ENCODE measurements around the gene RADIL.

Gene RADIL

DNA sequence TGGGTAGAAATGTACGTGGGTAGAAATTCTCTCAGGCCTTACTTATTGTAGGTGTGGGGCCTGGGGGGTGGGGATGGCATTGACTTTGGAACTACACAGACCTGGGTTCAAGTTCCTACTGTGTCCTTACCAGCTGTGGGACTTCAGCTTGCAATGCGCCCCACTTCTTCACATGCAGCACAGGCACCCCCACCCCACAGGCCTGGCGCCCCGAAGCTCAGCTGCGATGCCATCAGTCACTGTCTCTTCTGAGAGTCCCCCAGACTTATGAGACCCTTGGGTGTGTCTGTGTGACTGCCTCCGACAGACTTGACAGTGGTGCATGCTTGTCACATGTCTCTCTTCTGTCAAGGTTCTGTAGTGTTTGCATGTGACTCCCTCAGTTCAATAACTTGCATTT lies 111.2 kb downstream of the RADIL start:
- no peak for DNase-seq

DNA sequence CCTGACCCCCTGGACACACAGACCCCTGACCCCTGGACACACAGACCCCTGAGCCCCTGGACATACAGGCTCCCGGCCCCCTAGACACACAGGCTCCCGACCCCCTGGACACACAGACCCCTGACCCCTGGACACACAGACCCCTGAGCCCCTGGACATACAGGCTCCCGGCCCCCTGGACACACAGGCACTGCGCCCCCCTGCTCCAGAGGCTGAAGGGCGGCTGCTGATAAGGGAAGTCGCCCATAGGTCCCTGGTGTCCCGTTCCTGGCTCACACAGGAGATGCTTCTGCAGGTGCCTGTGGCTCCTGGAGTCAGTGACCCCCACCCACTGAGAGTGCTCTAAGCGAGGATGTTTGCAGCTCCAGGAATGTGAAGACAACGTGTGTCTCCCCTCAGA lies 111.8 kb downstream of the RADIL start:
- DNase-seq: no peak

DNA sequence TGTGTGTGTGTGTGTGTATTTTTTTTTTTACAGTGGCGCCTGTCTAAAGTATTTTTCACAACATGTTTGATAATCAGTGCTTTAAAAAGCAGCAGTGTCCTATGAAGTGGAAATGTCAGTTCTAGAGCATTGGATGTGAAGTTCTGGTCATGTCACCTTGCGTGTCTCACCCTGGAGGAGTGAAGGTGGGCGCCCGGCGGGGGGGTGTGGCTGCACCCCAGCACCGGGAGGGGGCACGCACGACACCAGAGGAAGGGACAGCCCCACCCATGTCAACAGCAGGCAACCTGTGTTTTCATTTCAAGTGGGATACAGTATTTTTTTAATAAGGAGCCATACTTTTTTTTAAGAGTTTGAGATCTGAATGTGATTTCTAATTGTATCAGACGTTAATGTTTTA lies 112.6 kb downstream of the RADIL start:
- no peak for DNase-seq

DNA sequence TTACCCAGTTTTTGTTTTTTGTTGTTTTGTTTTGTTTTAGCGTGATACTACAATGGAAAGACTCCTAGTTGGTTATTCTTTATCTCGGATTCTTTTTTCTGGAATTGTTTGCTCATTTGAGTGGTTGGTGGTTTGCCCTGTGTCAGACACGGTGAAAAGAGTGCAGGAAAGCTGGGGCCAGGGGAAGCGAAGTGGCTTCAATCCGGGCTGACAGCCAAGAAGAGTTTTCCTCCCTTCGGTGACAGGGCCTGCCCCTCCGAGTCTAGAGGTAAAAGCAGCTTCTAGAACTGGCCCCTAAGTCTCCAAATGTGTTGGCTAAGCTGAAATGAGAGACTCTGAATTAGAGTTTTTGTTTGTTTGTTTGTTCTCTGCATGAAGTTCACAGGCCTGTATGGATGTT lies 113.8 kb downstream of the RADIL start:
- DNase-seq: no peak

DNA sequence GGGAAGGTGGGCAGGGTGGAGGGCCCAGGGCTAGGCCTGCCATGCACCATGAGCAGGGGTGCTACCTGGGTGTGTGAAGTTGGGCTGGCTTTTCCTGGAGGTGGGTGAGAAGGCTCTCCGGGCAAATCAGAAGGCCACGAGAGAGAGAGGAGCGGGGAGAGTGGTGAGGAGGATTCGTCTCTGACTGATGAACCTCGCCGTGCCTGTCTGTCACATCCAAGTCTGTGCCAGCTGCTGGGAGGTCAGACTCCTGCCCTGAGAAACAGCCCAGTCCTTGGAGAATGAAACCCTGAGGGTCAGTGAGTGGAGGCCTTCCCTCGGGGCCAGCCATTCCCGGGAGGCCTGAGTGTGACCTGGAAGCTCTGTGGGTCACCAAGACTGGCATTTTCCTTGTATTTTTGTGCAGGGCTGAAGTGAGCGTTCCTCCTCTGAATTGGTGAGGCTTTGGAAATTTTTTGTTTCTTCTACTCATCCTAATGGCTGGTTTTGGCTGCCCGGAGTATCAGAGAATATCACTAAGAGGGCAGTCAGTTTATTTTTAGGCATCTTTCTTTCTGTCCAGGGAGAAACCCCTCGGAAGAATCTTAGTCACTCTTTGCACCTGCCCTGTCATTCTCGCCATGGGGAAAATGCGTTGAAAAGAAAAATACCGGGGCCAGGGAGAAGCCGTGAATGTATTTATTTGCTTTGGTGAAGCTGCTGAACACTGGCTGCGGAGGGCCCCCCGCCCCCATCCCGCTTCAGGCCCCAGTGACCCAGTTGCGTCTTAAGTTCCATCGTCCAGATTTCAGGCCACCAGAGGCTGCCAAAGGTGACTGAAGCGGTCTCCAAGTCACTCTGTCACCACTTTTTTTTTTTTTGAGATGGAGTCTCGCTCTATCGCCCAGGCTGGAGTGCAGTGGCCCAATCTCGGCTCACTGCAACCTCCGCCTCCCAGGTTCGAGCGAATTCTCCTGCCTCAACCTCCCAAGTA lies 114.6 kb downstream of the RADIL start:
- DNase-seq: no peak

DNA sequence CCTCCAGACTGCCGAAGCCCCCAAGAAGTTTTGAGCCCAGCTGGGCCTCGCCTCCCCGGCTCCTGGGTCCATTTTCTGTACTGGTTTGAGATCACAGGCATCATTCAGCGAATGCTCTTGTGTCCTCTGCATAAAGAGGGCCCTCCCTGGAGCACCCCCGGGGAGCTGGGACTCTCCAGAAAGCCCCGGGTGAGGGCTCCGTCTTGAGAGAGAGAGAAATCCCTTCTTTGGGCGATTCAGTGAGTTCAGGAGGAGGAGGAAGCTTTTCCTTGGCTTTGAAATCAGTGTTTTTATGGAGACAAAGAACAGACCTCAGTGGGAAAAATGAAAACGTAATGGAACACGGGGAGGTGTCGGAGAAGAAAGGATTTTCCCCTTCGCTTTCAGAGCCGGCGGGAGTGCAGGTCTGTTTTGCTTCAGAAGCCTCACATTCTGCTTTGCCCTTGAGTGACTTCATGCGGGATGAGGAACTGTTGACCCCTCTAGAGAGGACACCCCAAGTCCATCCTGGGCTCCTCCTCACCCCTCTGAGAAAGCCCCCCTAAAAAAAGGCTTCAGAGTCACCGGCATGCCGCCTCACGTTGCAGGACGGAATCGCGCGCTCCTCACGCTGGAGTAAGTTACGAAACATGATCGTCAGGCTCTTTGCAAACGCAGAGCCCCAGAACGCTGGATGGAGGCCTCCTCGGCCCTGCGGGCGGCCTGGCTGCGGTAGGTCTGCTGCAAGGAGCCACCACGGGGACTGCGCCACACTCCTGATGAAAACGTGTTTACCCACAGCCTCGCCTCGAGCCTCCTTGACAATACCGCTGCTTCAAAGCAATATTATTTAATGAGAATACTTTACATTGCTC lies 116.6 kb downstream of the RADIL start:
- DNase-seq: no peak

DNA sequence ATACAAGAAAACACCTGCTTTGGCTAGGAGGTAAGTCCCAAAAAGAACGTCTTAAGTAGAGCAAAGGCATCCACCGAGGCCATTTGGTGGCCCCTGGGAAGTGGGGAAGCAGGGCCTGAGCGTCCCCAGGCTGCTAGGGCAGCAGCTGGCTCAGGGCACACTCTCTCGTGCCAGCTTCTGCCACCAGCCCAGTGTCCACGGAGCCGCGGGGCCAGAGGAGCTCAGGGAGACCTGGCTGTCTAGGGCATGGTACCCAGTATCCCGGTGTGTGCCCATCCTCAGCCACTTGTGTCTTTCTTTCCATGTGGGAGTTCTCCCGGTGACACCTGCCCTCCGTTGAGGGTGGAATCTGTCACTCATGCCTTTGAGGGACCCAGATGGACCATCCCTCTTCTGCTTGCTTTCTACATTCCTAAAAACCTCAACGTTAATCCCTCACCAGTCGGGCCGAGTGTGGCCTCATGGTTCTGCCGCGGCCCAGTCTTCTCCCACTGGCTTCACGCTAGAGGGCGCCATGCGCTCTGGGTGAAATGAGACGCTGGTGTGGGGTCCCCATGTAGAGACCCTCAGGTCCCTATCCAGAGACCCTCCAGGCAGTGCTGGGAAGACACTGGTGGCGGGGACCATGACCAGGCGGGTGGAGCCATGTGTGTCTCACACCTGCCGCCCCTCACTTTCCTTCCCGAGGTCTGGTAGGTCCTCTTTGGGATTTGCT lies 117.6 kb downstream of the RADIL start:
- DNase-seq: no peak

DNA sequence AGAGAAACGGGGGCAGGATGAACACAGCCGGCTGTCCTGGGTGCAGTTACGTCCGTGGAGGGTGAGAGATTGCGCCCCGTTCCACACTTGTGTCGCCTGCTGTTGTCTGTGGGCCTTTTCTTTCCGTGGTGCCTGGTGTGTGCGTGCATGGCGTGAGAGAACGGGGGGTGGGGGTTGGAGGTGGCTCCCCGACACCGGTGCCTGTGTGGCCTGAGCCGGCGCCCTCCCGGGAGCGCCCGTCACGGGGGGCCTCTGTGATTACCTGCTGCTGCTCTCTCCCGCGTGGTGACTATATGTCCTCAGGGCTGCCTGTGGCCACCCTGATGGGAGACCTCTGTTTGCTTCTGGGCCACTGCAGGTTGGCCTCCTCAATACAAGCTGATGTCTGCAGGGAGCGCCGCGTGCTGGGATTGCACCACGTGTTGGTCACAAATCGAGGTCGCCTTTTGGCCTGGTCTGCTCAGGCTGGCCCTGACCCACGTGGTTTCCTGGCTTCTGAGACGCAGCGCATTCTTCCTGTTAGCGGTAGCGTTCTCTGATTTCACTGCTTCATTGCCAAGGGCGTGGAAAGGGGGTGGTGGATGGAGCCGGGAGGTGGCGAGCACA lies 119.0 kb downstream of the RADIL start:
- no peak for DNase-seq

DNA sequence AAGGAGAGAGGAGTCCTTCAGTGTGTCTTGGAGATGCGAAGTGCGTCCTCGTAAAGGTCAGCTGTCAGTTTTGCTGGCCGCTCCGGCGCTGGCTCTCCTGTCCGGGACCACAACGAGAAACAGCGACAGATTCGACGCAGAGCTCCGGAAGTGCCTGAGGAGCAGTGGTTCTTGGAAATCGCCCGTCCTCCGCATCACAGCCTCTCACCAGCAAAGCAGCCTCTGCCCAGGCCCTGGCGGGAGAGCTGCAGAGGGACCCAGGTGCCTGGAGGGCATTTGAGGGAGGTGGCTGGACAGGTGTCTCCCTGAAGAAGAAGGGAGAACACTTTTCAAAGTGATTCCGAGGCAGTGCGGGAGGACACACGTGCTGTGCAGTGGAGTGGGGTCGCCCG lies 119.7 kb downstream of the RADIL start:
- no peak for DNase-seq

DNA sequence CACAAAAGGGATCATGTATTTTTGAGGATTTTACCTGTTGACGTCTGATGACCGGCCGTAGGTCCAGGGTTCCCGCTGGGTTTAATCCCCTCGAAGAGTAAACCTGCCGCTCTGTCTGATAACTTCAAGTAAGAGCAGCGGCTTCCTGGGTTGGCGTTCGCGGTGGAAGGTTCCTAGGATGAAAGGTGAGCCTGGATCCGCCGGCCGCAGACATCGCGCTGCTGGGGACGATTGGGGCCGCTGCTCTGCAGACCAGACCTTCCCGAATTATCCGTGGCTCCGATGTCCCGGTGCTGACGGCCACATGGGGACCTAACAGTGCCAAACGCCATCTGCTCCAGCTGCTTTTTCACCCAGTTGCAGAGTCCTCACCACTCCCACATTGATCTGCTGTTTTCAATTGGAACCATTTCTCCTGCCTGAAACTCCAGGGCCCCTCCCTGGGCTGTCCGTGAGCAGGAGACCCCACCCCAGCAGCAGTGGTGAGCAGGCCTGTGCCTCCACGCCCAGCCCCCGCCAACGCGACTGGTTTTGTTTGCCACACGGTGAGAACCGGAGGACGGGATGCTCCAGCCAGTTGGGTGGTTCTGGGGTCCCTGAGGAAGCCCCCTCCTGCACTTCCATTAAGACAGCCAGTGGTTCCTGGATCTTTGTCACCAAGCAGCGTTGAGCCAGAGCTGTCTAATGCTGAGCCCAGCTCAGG lies 120.3 kb downstream of the RADIL start:
- no peak for DNase-seq

DNA sequence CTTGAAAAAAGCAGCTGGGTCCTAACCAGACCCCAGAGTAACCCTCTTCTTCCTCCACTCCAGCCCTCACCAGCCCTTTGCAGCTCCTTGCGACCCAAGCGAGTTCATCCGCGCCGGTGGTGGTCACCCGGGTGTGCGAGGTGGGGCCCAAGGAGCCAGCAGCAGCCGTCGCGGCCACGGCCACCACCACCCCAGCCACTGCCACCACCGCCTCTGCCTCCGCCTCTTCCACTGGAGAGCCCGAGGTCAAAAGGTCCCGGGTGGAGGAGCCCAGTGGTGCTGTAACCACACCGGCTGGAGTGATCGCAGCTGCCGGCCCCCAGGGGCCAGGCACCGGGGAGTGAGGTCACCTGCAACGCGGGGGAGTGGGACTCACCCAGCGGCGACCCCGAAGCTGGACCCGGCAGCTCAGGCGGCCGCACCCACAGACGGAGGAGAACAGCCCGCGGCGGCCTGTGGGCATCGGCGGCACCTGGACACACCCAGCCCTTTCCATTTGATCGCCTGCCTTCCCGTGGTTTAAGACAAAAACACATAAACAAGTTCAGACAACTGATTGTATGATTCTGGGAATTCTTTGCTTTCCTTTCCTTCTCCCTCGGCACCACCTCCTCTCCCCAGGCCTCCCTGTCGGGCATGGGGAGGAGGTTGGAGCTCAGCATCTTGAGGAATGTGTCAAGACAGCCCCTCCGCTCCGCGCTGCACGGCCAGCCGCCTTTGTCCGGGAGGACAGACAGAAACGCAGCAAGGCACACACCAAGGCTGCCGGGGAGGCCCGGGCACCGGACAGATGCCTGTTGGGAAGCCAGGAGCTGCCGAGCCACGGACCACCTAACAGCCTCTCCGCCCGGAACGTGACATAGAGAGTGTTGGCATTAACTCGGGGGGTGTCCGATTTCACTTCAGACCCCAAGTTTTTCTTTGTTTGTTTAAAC lies 121.1 kb downstream of the RADIL start:
- DNase-seq: no peak

DNA sequence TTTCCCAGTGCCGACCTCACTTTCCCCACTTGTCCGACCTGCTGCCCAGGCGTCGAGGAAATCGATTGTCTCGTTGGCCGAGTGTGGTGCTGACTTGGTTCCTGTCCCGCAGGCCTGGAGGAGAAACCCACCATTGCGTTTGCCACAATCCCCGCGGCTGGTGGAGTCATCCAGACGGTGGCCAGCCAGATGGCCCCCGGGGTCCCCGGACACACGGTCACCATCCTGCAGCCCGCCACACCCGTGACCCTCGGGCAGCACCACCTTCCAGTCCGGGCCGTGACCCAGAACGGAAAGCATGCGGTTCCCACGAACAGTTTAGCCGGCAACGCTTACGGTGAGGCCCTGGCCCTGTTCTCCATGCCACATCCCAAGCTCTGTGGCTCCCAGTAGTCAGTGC lies 122.6 kb downstream of the RADIL start:
- DNase-seq: no peak

DNA sequence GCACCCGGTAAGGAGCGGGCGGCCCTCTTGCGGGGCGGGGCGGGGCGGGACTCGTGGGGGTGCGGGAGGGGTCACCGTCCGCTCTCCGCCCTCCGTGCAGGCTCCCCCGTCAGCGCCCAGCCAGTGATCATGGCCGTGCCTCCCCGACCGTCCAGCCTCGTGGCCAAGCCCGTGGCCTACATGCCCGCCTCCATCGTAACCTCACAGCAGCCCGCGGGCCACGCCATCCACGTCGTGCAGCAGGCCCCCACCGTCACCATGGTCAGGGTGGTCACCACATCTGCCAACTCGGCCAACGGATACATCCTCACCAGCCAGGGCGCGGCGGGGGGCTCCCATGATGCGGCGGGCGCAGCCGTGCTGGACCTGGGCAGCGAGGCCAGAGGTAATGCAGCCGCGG lies 124.3 kb downstream of the RADIL start:
- DNase-seq: no peak

DNA sequence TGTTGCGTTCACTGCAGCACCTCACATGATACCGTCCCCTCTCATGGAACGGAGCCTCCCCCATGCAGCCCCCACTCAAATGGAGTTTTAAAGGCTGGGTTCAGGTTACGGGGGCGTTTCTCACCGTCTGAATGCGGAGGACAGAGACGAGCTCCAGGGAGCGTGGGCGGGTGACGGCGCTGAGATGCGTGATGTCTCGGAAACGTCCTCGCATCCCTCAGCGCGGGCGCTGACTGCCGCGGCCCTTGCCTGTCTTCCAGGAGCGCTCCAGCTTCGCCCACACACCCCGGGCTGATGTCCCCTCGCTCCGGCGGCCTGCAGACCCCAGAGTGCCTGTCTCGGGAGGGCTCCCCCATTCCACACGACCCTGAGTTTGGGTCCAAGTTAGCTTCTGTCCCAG lies 124.7 kb downstream of the RADIL start:
- DNase-seq: no peak

DNA sequence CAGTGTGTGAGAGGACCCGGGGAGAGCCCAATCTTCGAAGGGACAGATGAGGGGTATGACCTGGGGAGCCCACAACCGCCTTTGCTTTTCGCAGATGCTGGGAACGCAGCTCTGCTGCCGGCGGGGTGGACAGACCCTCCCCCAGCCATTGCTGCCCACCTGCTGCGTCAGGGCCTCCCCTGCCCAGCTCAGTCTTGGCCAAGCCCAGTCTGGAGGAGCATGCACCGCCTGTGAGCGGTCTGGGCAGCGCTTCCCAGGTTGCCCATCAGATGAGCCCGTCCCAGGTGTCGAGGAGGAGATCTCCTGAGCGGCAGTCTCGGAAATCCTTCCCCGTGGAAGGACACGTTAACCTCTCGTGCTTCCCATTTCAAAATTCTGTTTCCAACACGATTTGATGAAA lies 125.4 kb downstream of the RADIL start:
- DNase-seq: no peak

DNA sequence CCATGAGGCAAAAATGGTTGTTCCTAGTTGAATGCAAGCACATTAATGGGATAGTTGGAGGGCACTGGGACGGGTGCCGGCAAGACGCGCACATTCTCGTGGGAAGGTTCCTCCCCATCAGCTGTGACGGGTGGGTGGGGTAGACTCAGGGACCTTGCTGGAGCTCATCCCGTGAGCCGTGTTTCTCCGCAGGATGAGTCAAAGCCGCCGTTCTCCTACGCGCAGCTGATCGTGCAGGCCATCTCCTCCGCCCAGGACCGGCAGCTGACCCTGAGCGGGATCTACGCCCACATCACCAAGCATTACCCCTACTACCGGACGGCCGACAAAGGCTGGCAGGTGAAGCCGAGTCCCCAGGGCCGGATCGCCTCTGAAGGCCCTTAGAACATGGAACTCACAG lies 128.5 kb downstream of the RADIL start:
- DNase-seq: no peak

DNA sequence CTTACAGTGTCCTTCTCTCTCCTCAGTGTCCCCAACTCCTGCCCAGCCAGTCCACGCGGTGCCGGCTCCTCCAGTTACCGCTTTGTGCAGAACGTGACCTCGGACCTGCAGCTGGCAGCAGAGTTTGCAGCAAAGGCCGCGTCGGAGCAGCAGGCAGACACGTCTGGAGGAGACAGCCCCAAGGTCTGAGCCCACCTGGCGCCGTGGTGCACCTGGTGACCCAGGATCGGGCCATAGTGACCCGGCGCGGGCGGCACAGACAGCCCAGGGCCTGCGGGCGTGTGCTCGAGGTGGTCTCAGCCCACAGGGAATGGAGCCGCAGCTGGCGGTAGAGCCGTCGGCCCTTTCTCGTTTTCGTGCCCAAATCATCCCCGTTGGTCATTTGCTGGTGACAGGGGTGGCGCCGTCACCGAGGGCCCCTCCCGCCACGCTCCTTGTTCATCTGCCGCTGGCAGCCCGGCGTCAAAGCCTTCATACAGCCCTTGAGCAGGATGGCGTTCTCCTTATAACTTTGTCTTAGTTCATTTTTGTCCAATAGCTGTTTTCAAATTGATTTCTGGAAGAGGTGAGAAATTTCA lies 129.0 kb downstream of the RADIL start:
- no peak for DNase-seq

DNA sequence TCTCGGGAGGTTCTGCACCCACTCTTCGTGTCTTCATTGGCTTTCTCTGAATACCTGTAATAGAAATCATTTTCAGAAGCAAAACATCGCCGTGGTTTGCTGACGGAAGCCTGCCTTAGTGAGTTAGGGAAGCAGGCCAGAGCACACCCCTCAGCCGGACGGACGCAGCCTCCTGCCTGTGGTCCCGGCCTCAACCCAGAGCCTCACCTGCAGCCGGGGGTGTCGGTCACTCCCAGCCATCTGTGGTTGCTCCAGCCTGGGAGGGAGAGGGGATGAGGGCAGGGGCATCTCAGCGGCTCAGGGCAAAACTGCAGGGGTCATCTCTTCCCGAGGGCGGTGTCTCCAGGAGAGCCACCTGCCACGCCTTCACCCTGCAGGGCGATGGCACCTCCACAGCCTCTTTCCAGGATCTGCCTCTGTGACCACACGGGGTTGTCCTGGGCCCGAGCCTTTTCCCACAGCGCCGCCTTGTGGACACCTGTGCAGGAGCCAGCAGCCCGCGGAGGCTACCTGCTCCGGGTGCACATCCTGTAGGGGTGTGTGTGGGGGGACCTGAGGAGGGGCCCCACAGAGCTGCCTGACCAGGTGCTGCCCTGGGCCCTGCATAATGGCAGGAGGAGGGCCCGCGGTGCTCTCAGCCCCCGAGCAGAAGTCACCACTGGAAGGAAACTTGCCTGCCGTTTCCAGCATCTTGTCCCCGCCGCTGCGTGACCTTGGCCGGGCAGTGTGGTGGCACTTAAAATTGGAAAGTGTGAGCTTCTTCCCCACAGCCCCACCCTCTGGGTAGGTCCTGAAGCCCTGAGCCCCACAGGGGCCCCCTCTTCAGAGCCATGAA lies 129.7 kb downstream of the RADIL start:
- peak; percentile 85 for DNase-seq

DNA sequence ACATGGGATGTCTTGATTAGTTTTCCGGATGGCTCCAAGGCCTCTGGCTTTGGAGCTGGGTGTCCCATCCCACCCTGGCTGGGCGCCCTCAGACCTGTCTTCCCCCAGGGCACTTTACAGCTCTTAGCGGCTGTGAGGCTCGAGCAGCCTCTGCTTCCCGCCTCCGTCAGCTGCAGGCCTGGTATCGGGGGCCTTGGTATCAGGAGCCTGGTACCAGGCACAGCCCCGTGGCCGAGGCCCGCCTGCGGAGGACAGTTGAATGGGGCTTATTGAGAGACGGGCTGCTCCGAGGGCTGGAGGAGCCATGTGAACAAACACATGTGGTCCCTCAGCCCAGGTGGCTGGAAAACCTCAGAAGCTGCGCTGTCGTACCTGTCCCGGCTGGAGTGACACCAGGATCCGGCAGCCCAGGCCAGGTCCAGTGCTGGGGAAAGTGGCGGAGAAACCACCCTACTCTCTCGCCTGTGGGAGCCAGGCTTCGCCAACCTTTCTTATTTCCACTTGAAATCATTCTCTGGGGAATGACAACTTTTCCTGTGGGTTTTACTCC lies 132.0 kb downstream of the RADIL start:
- no peak for DNase-seq
